VCaP (cell line): ENCODE results near the gene RP9.

Experiments used
- H3K27ac ChIP-seq: fragments of 450-650 bp; 2 replicates; pipeline ENCODE4 v1.5.1; 2017
- CTCF ChIP-seq: fragments of 450-650 bp; conservative IDR thresholded peaks from 2 replicates; pipeline ENCODE4 v1.5.1; 2017; ENCODE audit warnings: mild to moderate bottlenecking, moderate library complexity

The RP9 gene

DNA sequence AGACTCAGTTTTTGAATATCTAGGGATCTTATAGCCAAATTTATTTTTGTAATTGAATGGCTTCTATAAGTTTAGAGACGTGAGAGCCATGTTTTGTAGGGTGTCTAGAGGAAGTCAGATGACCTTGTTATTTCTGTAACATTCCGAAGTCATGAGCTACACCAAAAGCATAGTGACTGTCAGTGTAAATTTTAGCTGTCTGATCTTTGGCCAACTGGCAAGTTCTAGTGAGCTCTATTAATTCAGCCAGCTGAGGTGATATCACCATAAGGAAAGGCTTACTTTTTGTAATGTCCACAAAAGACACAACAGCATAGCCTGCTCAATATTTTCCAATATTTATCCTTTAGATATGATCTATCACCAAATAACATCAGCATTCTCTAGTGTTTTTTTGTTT lies 36.7 kb downstream of the RP9 start:
- TF ChIP-seq CTCF, result no peak
- peak overlapping the region; percentile 21; the same call in 1 of the 2 replicates for H3K27ac ChIP-seq

- TF ChIP-seq CTCF, result no peak
- no peak overlapping the region for H3K27ac ChIP-seq
Measured at GRCh38 chr7:33070831-33071230, 38.4 kb downstream of the RP9 start.

DNA sequence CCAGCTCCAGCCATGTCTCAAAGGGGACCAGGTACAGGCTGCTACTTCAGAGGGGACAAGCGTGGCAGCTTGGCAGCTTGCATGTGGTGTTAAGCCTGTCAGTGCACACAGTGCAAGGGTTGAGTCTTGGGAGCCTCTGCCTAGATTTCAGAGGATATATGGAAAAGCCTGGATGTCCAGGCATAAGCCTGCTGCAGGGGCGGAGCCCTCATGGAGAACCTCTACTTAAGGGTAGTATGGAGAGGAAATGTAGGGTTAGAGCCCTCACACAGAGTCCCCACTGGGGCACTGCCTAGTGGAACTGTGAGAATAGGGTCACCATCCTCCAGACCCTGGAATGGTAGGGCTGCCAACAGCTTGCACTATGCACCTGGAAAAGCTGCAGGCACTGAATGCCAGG lies 38.9 kb downstream of the RP9 start:
- no peak for TF ChIP-seq CTCF
- H3K27ac ChIP-seq, result no peak overlapping the region

DNA sequence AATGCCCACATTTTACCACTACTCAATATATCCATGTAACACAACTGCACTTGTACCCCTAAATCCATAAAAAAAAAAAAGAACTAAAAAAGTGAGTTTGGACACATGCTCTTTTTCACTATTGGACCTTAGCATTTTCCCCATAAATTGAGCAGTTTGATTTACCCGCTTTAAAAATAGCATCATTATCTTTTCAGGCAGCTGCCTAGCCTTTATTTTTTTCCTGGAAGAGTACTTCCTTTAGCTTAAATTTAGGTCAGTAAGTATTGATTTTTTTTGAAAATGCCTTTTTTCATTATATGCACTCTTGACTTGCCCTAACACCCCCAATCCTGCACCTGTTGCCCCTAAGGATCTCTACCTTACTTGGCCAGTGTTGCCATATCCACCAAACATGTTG lies 41.3 kb downstream of the RP9 start:
- no peak overlapping the region for H3K27ac ChIP-seq
- TF ChIP-seq CTCF, result no peak

GRCh38 chr7:33066771-33067170 lies 42.4 kb downstream of the RP9 start:
- TF ChIP-seq CTCF, result no peak
- H3K27ac ChIP-seq, result no peak overlapping the region

DNA sequence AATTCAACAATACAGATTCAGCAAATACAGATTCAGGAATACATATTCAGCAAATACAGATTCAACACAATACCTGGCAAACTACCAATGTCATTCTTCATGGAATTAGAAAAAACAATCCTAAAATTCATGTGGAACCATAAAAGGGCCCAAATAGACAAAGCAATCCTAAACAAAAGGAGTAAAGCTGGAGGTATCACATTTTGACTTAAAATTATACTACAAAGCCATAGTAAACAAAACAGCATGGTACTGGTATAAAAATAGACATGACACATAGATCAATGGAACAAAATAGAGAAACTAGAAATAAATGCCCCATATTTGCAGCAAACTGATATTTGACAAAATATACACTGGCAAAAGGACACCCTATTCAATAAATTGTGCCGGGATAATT lies 43.2 kb downstream of the RP9 start:
- H3K27ac ChIP-seq, result no peak overlapping the region
- no peak for TF ChIP-seq CTCF

- TF ChIP-seq CTCF, result no peak
- peak overlapping the region; percentile 94 for H3K27ac ChIP-seq
Measured at GRCh38 chr7:33062782-33063443, 46.3 kb downstream of the RP9 start.
